ENCODE results near the gene SSTR3. TPM values are rescaled to one million over a fixed set of nuclear protein-coding genes. Genes with fewer than 3 reads are reported as not detected.

SSTR3 gene
- polyA plus RNA-seq, 4 donors, result 0.69 to 1.3 (median 0.79) TPM

- no peak for DNase-seq (ENCODE audit: low read depth in 4 of 4, low spot score in 3 of 4)
Measured at GRCh38 chr22:37229805-37230672, 17.8 kb upstream of the SSTR3 start.

- no peak for DNase-seq (ENCODE audit: low read depth in 4 of 4, low spot score in 3 of 4)
Measured at GRCh38 chr22:37229012-37229804, 16.9 kb upstream of the SSTR3 start.

GRCh38 chr22:37228106-37229011, 16.1 kb upstream of the SSTR3 start:
- no peak for DNase-seq (ENCODE audit: low read depth in 4 of 4, low spot score in 3 of 4)

GRCh38 chr22:37226514-37226913, 14.2 kb upstream of the SSTR3 start:
- DNase-seq (ENCODE audit: low read depth in 4 of 4, low spot score in 3 of 4), result no peak

GRCh38 chr22:37226087-37226486, 13.8 kb upstream of the SSTR3 start:
- DNase-seq (ENCODE audit: low read depth in 4 of 4, low spot score in 3 of 4), result no peak

GRCh38 chr22:37225481-37225880, 13.2 kb upstream of the SSTR3 start:
- DNase-seq (ENCODE audit: low read depth in 4 of 4, low spot score in 3 of 4), result no peak

GRCh38 chr22:37224757-37225420, 12.6 kb upstream of the SSTR3 start:
- DNase-seq (ENCODE audit: low read depth in 4 of 4, low spot score in 3 of 4), result no peak

- DNase-seq (ENCODE audit: low read depth in 4 of 4, low spot score in 3 of 4), result no peak
Measured at GRCh38 chr22:37223965-37224551, 11.8 kb upstream of the SSTR3 start.

- DNase-seq (ENCODE audit: low read depth in 4 of 4, low spot score in 3 of 4), result no peak
Measured at GRCh38 chr22:37222440-37222971, 10.2 kb upstream of the SSTR3 start.

- no peak for DNase-seq (ENCODE audit: low read depth in 4 of 4, low spot score in 3 of 4)
Measured at GRCh38 chr22:37221424-37222333, 9.4 kb upstream of the SSTR3 start.

- DNase-seq (ENCODE audit: low read depth in 4 of 4, low spot score in 3 of 4), result no peak
Measured at GRCh38 chr22:37220543-37220981, 8.3 kb upstream of the SSTR3 start.

- DNase-seq (ENCODE audit: low read depth in 4 of 4, low spot score in 3 of 4), result no peak
Measured at GRCh38 chr22:37219533-37219932, 7.3 kb upstream of the SSTR3 start.

- no peak for DNase-seq (ENCODE audit: low read depth in 4 of 4, low spot score in 3 of 4)
Measured at GRCh38 chr22:37218771-37219411, 6.6 kb upstream of the SSTR3 start.

- no peak for DNase-seq (ENCODE audit: low read depth in 4 of 4, low spot score in 3 of 4)
Measured at GRCh38 chr22:37218399-37218770, 6.1 kb upstream of the SSTR3 start.

- no peak for DNase-seq (ENCODE audit: low read depth in 4 of 4, low spot score in 3 of 4)
Measured at GRCh38 chr22:37215890-37216289, 3.6 kb upstream of the SSTR3 start.

- no peak for DNase-seq (ENCODE audit: low read depth in 4 of 4, low spot score in 3 of 4)
Measured at GRCh38 chr22:37214731-37215030, 2.4 kb upstream of the SSTR3 start.

- no peak for DNase-seq (ENCODE audit: low read depth in 4 of 4, low spot score in 3 of 4)
Measured at GRCh38 chr22:37213941-37214730, 1.9 kb upstream of the SSTR3 start.
